ENCODE data around the gene YPEL2.

Gene YPEL2

GRCh38 chr17:59330053-59330942 lies 1.2 kb upstream of the YPEL2 start:
- Histone ChIP-seq H3K9ac (ENCODE audit: low read length) (peak overlapping the region; percentile 44), H3K27me3 (ENCODE audit: low read depth, low read length) (no peaks in the 10 kb centered on the region), H3K79me2 (ENCODE audit: low read length) (peaks cover 38% of the 10 kb centered on the region), H3K9me3 (ENCODE audit: insufficient read depth, low read length) (no peaks in the 10 kb centered on the region), H3K4me1 (ENCODE audit: low read length) (peaks cover 51% of the 10 kb centered on the region), H3K4me3 (ENCODE audit: low read length) (peak overlapping the region; percentile 46), H3K4me2 (ENCODE audit: low read length) (peak overlapping the region; percentile 99), H3K27ac (ENCODE audit: low read length) (peak overlapping the region; percentile 79), H3K36me3 (replicated peaks; ENCODE audit: low read depth, low read length) (peaks cover 2% of the 10 kb centered on the region), H4K20me1 (ENCODE audit: insufficient read depth, low read length) (peaks cover 27% of the 10 kb centered on the region), H2AFZ (ENCODE audit: low read depth, low read length) (peak overlapping the region; percentile 89)
- TF ChIP-seq CTCF (IDR thresholded peaks at IDR 0.05; ENCODE audit: low read depth, low read length), result no peak
- TF ChIP-seq EZH2phosphoT487 (IDR thresholded peaks at IDR 0.05; ENCODE audit: low read depth), result no peak

GRCh38 chr17:59331929-59332748 lies 684 bp downstream of the YPEL2 start:
- peaks cover 55% of the 10 kb centered on the region for H3K79me2 ChIP-seq (ENCODE audit: low read length)
- H3K36me3 ChIP-seq (replicated peaks; ENCODE audit: low read depth, low read length), result peaks cover 2% of the 10 kb centered on the region
- H3K4me1 ChIP-seq (ENCODE audit: low read length), result peaks cover 63% of the 10 kb centered on the region
- no peaks in the 10 kb centered on the region for H3K9me3 ChIP-seq (ENCODE audit: insufficient read depth, low read length)
- peak overlapping the region; percentile 96 for H3K4me3 ChIP-seq (ENCODE audit: low read length)
- peak overlapping the region; percentile 54 for H3K27ac ChIP-seq (ENCODE audit: low read length)
- H4K20me1 ChIP-seq (ENCODE audit: insufficient read depth, low read length), result peaks cover 44% of the 10 kb centered on the region
- H3K27me3 ChIP-seq (ENCODE audit: low read depth, low read length), result no peaks in the 10 kb centered on the region
- no peak overlapping the region for H2AFZ ChIP-seq (ENCODE audit: low read depth, low read length)
- peak overlapping the region; percentile 90 for H3K9ac ChIP-seq (ENCODE audit: low read length)
- TF ChIP-seq EZH2phosphoT487 (IDR thresholded peaks at IDR 0.05; ENCODE audit: low read depth) (no peak), CTCF (IDR thresholded peaks at IDR 0.05; ENCODE audit: low read depth, low read length) (no peak)
- peak overlapping the region; percentile 98 for H3K4me2 ChIP-seq (ENCODE audit: low read length)

- peaks cover 56% of the 10 kb centered on the region for H3K4me1 ChIP-seq (ENCODE audit: low read length)
- H3K4me2 ChIP-seq (ENCODE audit: low read length), result peak overlapping the region; percentile 98
- H3K9ac ChIP-seq (ENCODE audit: low read length), result peak overlapping the region; percentile 90
- H4K20me1 ChIP-seq (ENCODE audit: insufficient read depth, low read length), result peaks cover 50% of the 10 kb centered on the region
- no peak for TF ChIP-seq EZH2phosphoT487 (IDR thresholded peaks at IDR 0.05; ENCODE audit: low read depth)
- no peak for TF ChIP-seq CTCF (IDR thresholded peaks at IDR 0.05; ENCODE audit: low read depth, low read length)
- H3K4me3 ChIP-seq (ENCODE audit: low read length), result peak overlapping the region; percentile 96
- H2AFZ ChIP-seq (ENCODE audit: low read depth, low read length), result no peak overlapping the region
- H3K27ac ChIP-seq (ENCODE audit: low read length), result no peak overlapping the region
- H3K9me3 ChIP-seq (ENCODE audit: insufficient read depth, low read length), result no peaks in the 10 kb centered on the region
- H3K27me3 ChIP-seq (ENCODE audit: low read depth, low read length), result no peaks in the 10 kb centered on the region
- peaks cover 2% of the 10 kb centered on the region for H3K36me3 ChIP-seq (replicated peaks; ENCODE audit: low read depth, low read length)
- peaks cover 62% of the 10 kb centered on the region for H3K79me2 ChIP-seq (ENCODE audit: low read length)
These were observed 1.4 kb downstream of the YPEL2 start for GRCh38 chr17:59332749-59333377.

Data from OCI-LY3 (cell line).